Colonic mucosa (tissue), 4 donors: ENCODE data around the gene JUN. TPM values are rescaled to one million over a fixed set of nuclear protein-coding genes. Genes with fewer than 3 reads are reported as not detected.

Source experiments
- DNase-seq: peaks from one replicate; pipeline ENCODE4 v3.0.0-alpha.2; 2020
- H3K27ac ChIP-seq: fragments of 200-600 bp; one replicate; pipeline ENCODE4 v1.8.0; 2021
- H3K27me3 ChIP-seq: fragments of 200-600 bp; one replicate; pipeline ENCODE4 v1.8.0; 2021
- H3K36me3 ChIP-seq: fragments of 200-600 bp; one replicate; pipeline ENCODE4 v1.8.0; 2021
- H3K4me1 ChIP-seq: fragments of 200-600 bp; one replicate; pipeline ENCODE4 v1.8.0; 2021; ENCODE audit warnings: mild to moderate bottlenecking
- H3K4me3 ChIP-seq: fragments of 200-600 bp; one replicate; pipeline ENCODE4 v1.8.0; 2021
- H3K9ac ChIP-seq, 2 donors: one replicate each; pipeline ENCODE4 v1.7.0; 2013; ENCODE audit warnings: control low read depth in 2 of 2, low read depth in 2 of 2, low read length in 2 of 2
- H3K9me3 ChIP-seq: fragments of 200-600 bp; one replicate; pipeline ENCODE4 v1.8.0; 2021
- CTCF ChIP-seq: fragments of 200-600 bp; IDR thresholded peaks from one replicate; pipeline ENCODE4 v1.8.0; 2022; ENCODE audit warnings: antibody characterized with exemption, mild to moderate bottlenecking
- intact Hi-C: fragments of 100-400 bp; cut with DNase I; formaldehyde crosslinking; loops from one replicate; pipeline ENCODE4 v1.14.1; 2022
- total RNA-seq, 2 donors: library from RNA; stranded (reverse); fragmentation: NEBNext Ultra II Directional in 1 of 2; extraction: Animal tissue kit (Norgen Biotek cat#: 25700) in 1 of 2; gene quantifications; one replicate each; pipeline ENCODE4 v1.2.1, GENCODE V29; 2021
- donor health status: healthy.
- donor health status: DM: no; HTN: no; CAD: no.
- donor health status: DM: no; HTN: no; CAD: no.

The JUN gene
- total RNA-seq, 2 donors from 2014 or later = 94.1 to 137 TPM

GRCh38 chr1:58755468-58755872 is 28.4 kb downstream of the JUN start:
- peak overlapping the region; percentile 55 for H3K27ac ChIP-seq
- no peak for TF ChIP-seq CTCF
- H3K9me3 ChIP-seq = no peaks in the 10 kb centered on the region
- peak; percentile 50 for DNase-seq
- no peaks in the 10 kb centered on the region for H3K36me3 ChIP-seq
- H3K27me3 ChIP-seq = no peaks in the 10 kb centered on the region
- H3K4me1 ChIP-seq = peaks cover 6% of the 10 kb centered on the region
- intact Hi-C loops = no loop called here
- H3K9ac ChIP-seq = no peak overlapping the region
- H3K4me3 ChIP-seq = no peak overlapping the region

- no peaks in the 10 kb centered on the region for H3K9me3 ChIP-seq
- H3K27me3 ChIP-seq = no peaks in the 10 kb centered on the region
- peaks cover 6% of the 10 kb centered on the region for H3K4me1 ChIP-seq
- intact Hi-C loops = no loop called here
- DNase-seq = no peak
- H3K27ac ChIP-seq = peak overlapping the region; percentile 55
- H3K9ac ChIP-seq = no peak overlapping the region
- no peak overlapping the region for H3K4me3 ChIP-seq
- H3K36me3 ChIP-seq = no peaks in the 10 kb centered on the region
- TF ChIP-seq CTCF = no peak
Measured at GRCh38 chr1:58754683-58755467, 29.0 kb downstream of the JUN start.

- H3K4me1 ChIP-seq = peaks cover 6% of the 10 kb centered on the region
- intact Hi-C loops = no loop called here
- DNase-seq = no peak
- no peaks in the 10 kb centered on the region for H3K36me3 ChIP-seq
- H3K27me3 ChIP-seq = no peaks in the 10 kb centered on the region
- no peak overlapping the region for H3K27ac ChIP-seq
- H3K4me3 ChIP-seq = no peak overlapping the region
- no peaks in the 10 kb centered on the region for H3K9me3 ChIP-seq
- no peak for TF ChIP-seq CTCF
- H3K9ac ChIP-seq = no peak overlapping the region
Measured at GRCh38 chr1:58754073-58754613, 29.7 kb downstream of the JUN start.

GRCh38 chr1:58753431-58753866 is 30.4 kb downstream of the JUN start:
- Histone ChIP-seq H3K9ac (no peak overlapping the region), H3K27me3 (no peaks in the 10 kb centered on the region), H3K36me3 (no peaks in the 10 kb centered on the region), H3K4me1 (peaks cover 6% of the 10 kb centered on the region), H3K27ac (no peak overlapping the region), H3K4me3 (no peak overlapping the region), H3K9me3 (no peaks in the 10 kb centered on the region)
- TF ChIP-seq CTCF = no peak
- intact Hi-C loops = no loop called here
- no peak for DNase-seq

GRCh38 chr1:58749646-58750045 is 34.2 kb downstream of the JUN start:
- no peaks in the 10 kb centered on the region for H3K9me3 ChIP-seq
- no peak overlapping the region for H3K4me3 ChIP-seq
- H3K36me3 ChIP-seq = no peaks in the 10 kb centered on the region
- H3K27ac ChIP-seq = no peak overlapping the region
- H3K4me1 ChIP-seq = no peaks in the 10 kb centered on the region
- no peak for TF ChIP-seq CTCF
- intact Hi-C loops = no loop called here
- no peak for DNase-seq
- no peak overlapping the region for H3K9ac ChIP-seq
- H3K27me3 ChIP-seq = no peaks in the 10 kb centered on the region
